GM23338 (cell line): Measurements from ENCODE around the gene NTNG1. TPM values are rescaled to one million over a fixed set of nuclear protein-coding genes. Genes with fewer than 3 reads are reported as not detected.

Source experiments
- ATAC-seq: fragments of 200-7000 bp; cut with Tn5 transposase; 3 replicates; pipeline ENCODE4 v1.9.1; 2020
- DNase-seq: peaks from one replicate; pipeline ENCODE4 v3.0.0-alpha.2; 2015; ENCODE audit warnings: low spot score
- H2AFZ ChIP-seq: fragments of 200-600 bp; sonication (generic); 2 replicates; pipeline ENCODE4 v1.8.0; 2016; ENCODE audit warnings: antibody characterized with exemption, mild to moderate bottlenecking, moderate library complexity
- H3F3A ChIP-seq: fragments of 200-600 bp; sonication (generic); replicated peaks from 2 replicates; pipeline ENCODE4 v1.8.0; 2017; ENCODE audit warnings: antibody characterized with exemption, mixed run types, low read depth
- H3K27ac ChIP-seq: fragments of 200-600 bp; sonication (generic); 2 replicates; pipeline ENCODE4 v1.6.1; 2016; ENCODE audit warnings: low read depth
- H3K27me3 ChIP-seq: fragments of 200-600 bp; sonication (generic); 2 replicates; pipeline ENCODE4 v1.8.0; 2016; ENCODE audit warnings: mild to moderate bottlenecking, mixed run types, moderate library complexity; ENCODE audit not compliant: insufficient read depth
- H3K36me3 ChIP-seq: fragments of 200-600 bp; sonication (generic); 2 replicates; pipeline ENCODE4 v1.8.0; 2016; ENCODE audit warnings: mild to moderate bottlenecking; ENCODE audit not compliant: insufficient read depth
- H3K4me1 ChIP-seq: fragments of 200-600 bp; sonication (generic); 2 replicates; pipeline ENCODE4 v1.8.0; 2016; ENCODE audit warnings: mild to moderate bottlenecking, moderate library complexity; ENCODE audit not compliant: insufficient read depth
- H3K4me2 ChIP-seq: fragments of 200-600 bp; sonication (generic); 2 replicates; pipeline ENCODE4 v1.7.1; 2017; ENCODE audit warnings: mixed run types
- H3K4me3 ChIP-seq: fragments of 200-600 bp; sonication (generic); 2 replicates; pipeline ENCODE4 v1.6.1; 2016; ENCODE audit warnings: mixed run types
- H3K79me2 ChIP-seq: fragments of 200-600 bp; sonication (generic); replicated peaks from 2 replicates; pipeline ENCODE4 v1.8.0; 2017; ENCODE audit warnings: mild to moderate bottlenecking; ENCODE audit not compliant: insufficient read depth
- H3K9me2 ChIP-seq: fragments of 200-600 bp; sonication (generic); 2 replicates; pipeline ENCODE4 v1.8.0; 2017; ENCODE audit not compliant: insufficient read depth
- H4K20me1 ChIP-seq: fragments of 200-600 bp; sonication (generic); replicated peaks from 2 replicates; pipeline ENCODE4 v1.8.0; 2017; ENCODE audit warnings: mild to moderate bottlenecking; ENCODE audit not compliant: insufficient read depth
- H3K27ac Mint-ChIP-seq: 2 replicates; pipeline ENCODE4 v1.8.0; 2020; ENCODE audit warnings: inconsistent platforms, mild to moderate bottlenecking, moderate library complexity, mixed read lengths
- H3K27me3 Mint-ChIP-seq: 3 replicates; pipeline ENCODE4 v1.8.0; 2022; ENCODE audit warnings: low read depth, mild to moderate bottlenecking, moderate library complexity, mixed read lengths, inconsistent platforms; ENCODE audit not compliant: insufficient read depth, poor library complexity
- H3K36me3 Mint-ChIP-seq: 3 replicates; pipeline ENCODE4 v1.8.0; 2021; ENCODE audit warnings: low read depth, mild to moderate bottlenecking, inconsistent platforms, moderate library complexity, mixed read lengths
- H3K4me1 Mint-ChIP-seq: 3 replicates; pipeline ENCODE4 v1.8.0; 2020; ENCODE audit warnings: mild to moderate bottlenecking, inconsistent platforms, mixed read lengths
- H3K4me3 Mint-ChIP-seq: 3 replicates; pipeline ENCODE4 v1.8.0; 2021; ENCODE audit warnings: moderate library complexity, mild to moderate bottlenecking, inconsistent platforms, mixed read lengths
- H3K9me3 Mint-ChIP-seq: 3 replicates; pipeline ENCODE4 v1.8.0; 2020; ENCODE audit warnings: moderate library complexity, mild to moderate bottlenecking, inconsistent platforms, mixed read lengths
- CREB1 ChIP-seq: fragments of 250-450 bp; sonication (Bioruptor Pico); IDR thresholded peaks from 2 replicates; pipeline ENCODE4 v1.5.0; 2020; ENCODE audit warnings: low read depth, mild to moderate bottlenecking, moderate library complexity
- CTCF ChIP-seq, 2 experiments: fragments of 200-600 bp in 1 of 2; sonication (generic) in 1 of 2; conservative IDR thresholded peaks; 2 replicates each; pipeline versions ENCODE4 v1.5.1 to v1.6.1; 2016 to 2017; ENCODE audit warnings: antibody characterized with exemption in 2 of 2, low read depth in 2 of 2, mild to moderate bottlenecking in 2 of 2, moderate library complexity in 1 of 2
- ETS1 ChIP-seq: IDR thresholded peaks from 2 replicates; pipeline ENCODE4 v1.6.1; 2016; ENCODE audit warnings: antibody characterized with exemption
- EZH2 ChIP-seq: fragments of 200-600 bp; sonication (generic); IDR thresholded peaks from one replicate; pipeline ENCODE4 v1.8.0; 2017; ENCODE audit warnings: antibody characterized with exemption, mild to moderate bottlenecking, low read depth; ENCODE audit not compliant: unreplicated experiment
- EZH2phosphoT487 ChIP-seq: fragments of 200-600 bp; sonication (generic); IDR thresholded peaks from one replicate; pipeline ENCODE4 v1.8.1; 2018; ENCODE audit warnings: antibody characterized with exemption; ENCODE audit not compliant: unreplicated experiment
- JUNB ChIP-seq: IDR thresholded peaks from one replicate; pipeline ENCODE4 v1.6.1; 2016; ENCODE audit warnings: antibody characterized with exemption; ENCODE audit not compliant: unreplicated experiment
- POLR2AphosphoS5 ChIP-seq: IDR thresholded peaks from 2 replicates; pipeline ENCODE4 v1.6.1; 2016; ENCODE audit warnings: antibody characterized with exemption, low read depth
- STAT1 ChIP-seq: IDR thresholded peaks from one replicate; pipeline ENCODE4 v1.6.1; 2016; ENCODE audit warnings: antibody characterized with exemption; ENCODE audit not compliant: unreplicated experiment
- ZNF114 ChIP-seq: fragments of 250-450 bp; sonication (Bioruptor Pico); IDR thresholded peaks from 2 replicates; pipeline ENCODE4 v1.5.0; 2020; ENCODE audit warnings: mild to moderate bottlenecking, moderate library complexity
- ZNF331 ChIP-seq: fragments of 250-450 bp; sonication (Bioruptor Pico); IDR thresholded peaks from 2 replicates; pipeline ENCODE4 v1.5.0; 2020; ENCODE audit warnings: low read depth, mild to moderate bottlenecking, moderate library complexity
- ZNF462 ChIP-seq: fragments of 250-450 bp; sonication (Bioruptor Pico); IDR thresholded peaks from 2 replicates; pipeline ENCODE4 v1.5.0; 2020; ENCODE audit warnings: mild to moderate bottlenecking, moderate library complexity
- polyA plus RNA-seq: library from polyadenylated mRNA; unstranded; fragments of >200 nt; fragmentation: Nextera tagmentation; extraction: Ambion mirVana; gene quantifications from 2 replicates; pipeline ENCODE4 v1.2.1, GENCODE V29; 2016
- total RNA-seq: library from RNA; depleted of rRNA; stranded (reverse); fragments of >200 nt; shearing (Covaris generic); gene quantifications from 2 replicates; pipeline ENCODE4 v1.2.3, GENCODE V29; 2014

NTNG1 gene
- total and polyA plus RNA-seq, 2 experiments from 2014 or later = 7.2 to 10.3 TPM

GRCh38 chr1:107407011-107407410, 266.2 kb downstream of the NTNG1 start:
- Histone ChIP-seq H3K4me2 (no peak overlapping the region), H3K4me3 (no peak overlapping the region), H3K36me3 (no peaks in the 10 kb centered on the region), H3K4me1 (no peaks in the 10 kb centered on the region), H3K79me2 (no peaks in the 10 kb centered on the region), H3K27me3 (no peaks in the 10 kb centered on the region), H3K27ac (no peak overlapping the region), H3K9me2 (no peaks in the 10 kb centered on the region), H3F3A (no peaks in the 10 kb centered on the region), H4K20me1 (no peaks in the 10 kb centered on the region), H2AFZ (no peak overlapping the region)
- no peaks in the 10 kb centered on the region for H3K9me3 Mint-ChIP-seq
- H3K4me3 Mint-ChIP-seq = no peak overlapping the region
- TF ChIP-seq CTCF (conservative IDR thresholded peaks at IDR 0.05; ENCODE audit: low read depth in 2 of 2) (no peak), STAT1 (no peak)
- peaks cover 5% of the 10 kb centered on the region; the same call in 2 of the 3 replicates for H3K4me1 Mint-ChIP-seq
- no peak for ATAC-seq
- no peaks in the 10 kb centered on the region for H3K36me3 Mint-ChIP-seq
- H3K27me3 Mint-ChIP-seq = peaks cover 2% of the 10 kb centered on the region
- DNase-seq = no peak
- no peak overlapping the region for H3K27ac Mint-ChIP-seq

- DNase-seq = no peak
- TF ChIP-seq ZNF331 = no peak
- no peak for TF ChIP-seq STAT1
- TF ChIP-seq ZNF114 (CRISPR knock-in tag) = no peak
- no peak for TF ChIP-seq POLR2AphosphoS5
- TF ChIP-seq ZNF462 (CRISPR knock-in tag) = no peak
- TF ChIP-seq CREB1 (CRISPR knock-in tag) = no peak
- no peak for TF ChIP-seq JUNB
- no peak for TF ChIP-seq ETS1
- no peak for TF ChIP-seq EZH2phosphoT487
- TF ChIP-seq EZH2 = no peak
Measured at GRCh38 chr1:107413546-107413945, 272.7 kb downstream of the NTNG1 start.

More at GRCh38 chr1:107413546-107413945, 272.7 kb downstream of the NTNG1 start:
- H3K9me2 ChIP-seq = no peaks in the 10 kb centered on the region
- no peak overlapping the region for H3K4me3 ChIP-seq
- H4K20me1 ChIP-seq = no peaks in the 10 kb centered on the region
- no peak overlapping the region for H2AFZ ChIP-seq
- no peaks in the 10 kb centered on the region for H3K79me2 ChIP-seq
- Mint-ChIP-seq H3K9me3 (no peaks in the 10 kb centered on the region), H3K36me3 (no peaks in the 10 kb centered on the region), H3K27ac (no peak overlapping the region), H3K4me3 (no peak overlapping the region), H3K4me1 (no peaks in the 10 kb centered on the region; the same call in 2 of the 3 replicates), H3K27me3 (peaks cover 2% of the 10 kb centered on the region)
- H3K27me3 ChIP-seq = no peaks in the 10 kb centered on the region
- H3K27ac ChIP-seq = no peak overlapping the region
- no peaks in the 10 kb centered on the region for H3K4me1 ChIP-seq
- H3F3A ChIP-seq = no peaks in the 10 kb centered on the region
- ATAC-seq = no peak
- H3K4me2 ChIP-seq = no peak overlapping the region
- H3K36me3 ChIP-seq = no peaks in the 10 kb centered on the region
